Inflammatory macrophage treated with lipopolysaccharide for 1 hour (primary cell): ENCODE results near the gene ZNF785.

Source experiments
- DNase-seq, 2 donors: peaks; one replicate each; pipeline ENCODE4 v3.0.0-alpha.2; 2020 to 2022

The ZNF785 gene

GRCh38 chr16:30539000-30539964, 46.2 kb downstream of the ZNF785 start:
- DNase-seq: no peak

- DNase-seq: peak; percentile 38 to 70
Observed at GRCh38 chr16:30536391-30537024, 49.0 kb downstream of the ZNF785 start.

GRCh38 chr16:30535777-30536190, 49.7 kb downstream of the ZNF785 start:
- peak; percentile 57 to 62 for DNase-seq

- no peak for DNase-seq
Observed at GRCh38 chr16:30535106-30535776, 50.3 kb downstream of the ZNF785 start.

GRCh38 chr16:30534368-30535105, 51.0 kb downstream of the ZNF785 start, which contains the start of gene ZNF747:
ZNF747 (minus strand) TSS chr16:30534858; CDS start chr16:30534679, 179 bp downstream.
- DNase-seq: peak; percentile 65 to 76

- no peak for DNase-seq
Observed at GRCh38 chr16:30533748-30534367, 51.6 kb downstream of the ZNF785 start.

- DNase-seq: no peak
Observed at GRCh38 chr16:30533146-30533522, 52.4 kb downstream of the ZNF785 start.

- no peak for DNase-seq
Observed at GRCh38 chr16:30532285-30533145, 53.0 kb downstream of the ZNF785 start.
